HTR-8/SVneo (cell line): ENCODE results near the gene UTS2.
A peak's percentile ranks its signal among the peaks of the same experiment; 100 is the strongest.

Experiments used
- DNase-seq: peaks from one replicate; pipeline ENCODE4 v3.0.0; 2011; ENCODE audit warnings: low spot score, mixed read lengths; ENCODE audit not compliant: insufficient read length
- FAIRE-seq: peaks from 2 replicates; lab custom pipeline; 2011; peaks lifted over from hg19 to GRCh38; lab: Jason Lieb, UNC

Gene UTS2

GRCh38 chr1:7865978-7866377 lies 13.1 kb upstream of the UTS2 start:
- DNase-seq (no peak), FAIRE-seq (no peak)

- DNase-seq, result no peak
- FAIRE-seq, result no peak
These were observed 11.0 kb upstream of the UTS2 start for GRCh38 chr1:7863756-7864328.

DNA sequence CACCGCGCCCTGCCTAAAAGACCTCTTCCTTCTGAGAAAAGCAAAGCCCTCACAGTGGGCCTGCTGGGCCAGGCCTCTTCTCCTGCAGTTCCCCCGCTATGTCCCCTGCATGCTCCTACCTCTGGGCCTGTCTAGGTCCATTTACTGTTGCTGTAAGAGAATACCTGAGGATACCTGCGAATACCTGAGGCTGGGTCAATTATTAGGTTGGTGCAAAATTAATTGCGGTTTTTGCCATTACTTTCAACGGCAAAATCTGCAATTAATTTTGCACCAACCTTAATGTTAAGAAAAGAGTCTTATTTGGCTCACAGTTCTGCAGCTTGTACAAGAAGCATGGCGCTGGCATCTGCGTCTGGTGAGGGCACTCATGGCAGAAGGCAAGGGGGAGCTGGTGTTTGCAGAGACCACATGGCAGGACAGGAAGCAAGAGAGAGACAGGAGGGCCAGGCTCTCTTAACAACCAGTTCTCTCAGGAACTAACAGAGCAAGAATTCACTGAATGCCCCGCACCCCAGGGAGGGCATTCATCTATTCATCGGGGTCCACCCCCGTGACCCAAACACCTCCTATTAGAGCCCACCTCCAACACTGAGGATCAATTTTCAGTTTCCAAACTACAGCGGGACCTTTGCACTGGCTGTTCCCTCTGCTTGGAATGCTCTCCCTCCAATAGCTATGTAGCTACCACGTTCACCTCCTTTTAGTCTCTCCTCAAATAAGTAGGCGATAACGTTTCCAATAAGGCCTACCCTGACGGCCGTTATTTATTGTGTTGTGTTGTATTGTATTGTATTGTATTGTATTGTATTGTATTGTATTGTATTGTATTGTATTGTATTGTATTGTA lies 9.6 kb upstream of the UTS2 start:
- FAIRE-seq, result no peak

DNA sequence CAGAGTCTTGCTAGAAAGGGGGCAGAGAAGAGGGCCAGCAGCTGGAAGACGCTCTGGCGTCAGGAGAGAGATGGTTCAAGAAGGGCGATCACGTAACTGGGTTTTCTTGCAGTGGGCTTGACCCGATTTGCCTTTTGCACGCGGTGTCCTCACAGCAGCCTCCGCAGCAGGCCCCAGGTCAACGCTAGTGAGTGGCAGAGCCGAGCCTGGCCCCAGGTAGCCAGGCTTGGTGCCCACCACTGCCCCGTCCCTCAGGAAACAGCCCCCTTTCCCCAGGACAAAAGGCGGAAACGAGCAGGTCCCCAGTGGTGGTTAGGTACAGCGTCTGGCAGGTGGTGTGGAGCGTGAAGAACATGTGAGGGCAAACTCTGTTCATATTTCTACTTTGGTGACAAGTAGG lies 8.6 kb upstream of the UTS2 start:
- DNase-seq (no peak), FAIRE-seq (no peak)

More for the DNA sequence above, 9.6 kb upstream of the UTS2 start:
- no peak for DNase-seq

GRCh38 chr1:7860130-7860529 lies 7.3 kb upstream of the UTS2 start:
- DNase-seq, result no peak
- FAIRE-seq, result no peak

DNA sequence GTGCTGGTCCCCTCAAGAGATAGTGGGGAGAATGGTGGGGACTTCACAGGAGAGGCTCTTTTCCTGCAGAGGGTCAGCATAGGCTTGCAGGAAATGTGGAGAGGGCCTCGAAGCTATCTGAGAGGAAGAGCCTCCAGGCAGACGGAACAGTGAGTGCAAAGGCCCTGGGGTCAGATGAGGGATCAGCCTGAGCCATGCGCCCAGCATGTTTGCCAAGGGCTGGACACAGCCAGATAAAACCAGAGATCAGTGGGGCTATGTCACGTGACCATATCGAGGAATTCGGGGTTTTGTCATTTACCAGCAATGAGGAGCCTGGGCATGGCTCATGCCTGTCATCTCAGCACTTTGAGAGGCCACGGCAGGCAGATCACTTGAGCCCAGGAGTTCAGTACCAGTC lies 6.5 kb upstream of the UTS2 start:
- FAIRE-seq, result no peak
- DNase-seq, result no peak

DNA sequence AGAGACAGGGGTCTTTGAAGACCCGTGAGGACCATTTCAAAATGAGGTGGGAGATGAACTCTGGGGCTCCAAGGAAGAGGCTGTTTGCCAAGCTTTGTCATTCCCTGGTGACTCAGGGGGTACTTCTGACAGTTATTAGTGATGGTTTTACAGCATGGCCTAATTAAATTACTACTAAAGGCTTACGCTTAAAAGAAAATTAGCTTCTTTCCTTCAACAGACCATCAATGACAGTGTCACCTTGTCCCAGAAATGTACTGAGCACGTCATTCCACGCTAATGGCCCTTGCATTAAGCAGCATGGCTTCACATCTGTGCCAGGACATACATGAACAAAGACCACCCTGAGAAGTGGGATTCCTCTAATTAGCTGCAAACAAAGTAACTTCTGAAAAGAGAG lies 5.1 kb upstream of the UTS2 start:
- FAIRE-seq (no peak), DNase-seq (no peak)

DNA sequence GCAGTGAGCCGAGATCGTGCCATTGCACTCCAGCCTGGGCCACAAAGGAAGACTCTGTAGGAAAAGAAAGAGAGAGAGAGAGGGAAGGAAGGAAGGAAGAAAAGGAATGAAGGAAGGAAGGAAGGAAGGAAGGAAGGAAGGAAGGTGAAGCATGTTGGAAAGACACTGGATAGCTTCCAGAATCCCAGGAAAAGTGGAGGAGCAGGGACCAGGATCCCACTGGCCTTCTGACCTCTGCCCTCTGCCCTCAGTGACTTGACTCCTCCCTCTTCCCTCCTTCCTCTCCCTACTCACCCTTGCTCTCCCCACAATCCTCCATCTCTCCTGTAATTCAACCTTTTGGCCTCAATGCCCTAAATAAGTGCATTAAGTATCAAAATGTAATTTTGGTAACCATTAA lies 4.1 kb upstream of the UTS2 start:
- FAIRE-seq (no peak), DNase-seq (no peak)

- FAIRE-seq, result no peak
- DNase-seq, result no peak
These were observed 3.5 kb upstream of the UTS2 start for GRCh38 chr1:7856345-7856744.

- DNase-seq, result no peak
- FAIRE-seq, result no peak
These were observed 790 bp upstream of the UTS2 start for GRCh38 chr1:7853684-7854026.

- no peak for FAIRE-seq
- DNase-seq, result no peak
These were observed 2.1 kb downstream of the UTS2 start for GRCh38 chr1:7850786-7851185.

DNA sequence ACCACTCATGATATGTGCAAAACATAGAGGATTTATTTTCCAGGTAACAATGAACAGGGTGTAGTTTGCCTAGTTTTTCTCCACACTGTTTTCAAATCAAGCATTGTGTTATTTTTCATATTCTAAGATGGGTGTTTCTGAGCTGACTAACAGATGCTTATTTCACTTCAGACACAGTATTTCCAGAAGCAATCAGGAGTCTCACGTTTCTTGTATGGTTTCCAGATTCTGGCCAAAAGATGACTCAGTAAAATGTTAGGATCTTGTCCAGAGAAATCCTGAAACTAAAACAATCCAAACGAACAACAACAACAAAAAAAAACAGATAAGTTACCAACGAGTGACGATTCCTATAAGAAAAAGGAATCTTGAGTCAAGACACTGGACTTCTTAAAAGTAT lies 5.3 kb downstream of the UTS2 start:
- no peak for FAIRE-seq
- peak; percentile 14 for DNase-seq

DNA sequence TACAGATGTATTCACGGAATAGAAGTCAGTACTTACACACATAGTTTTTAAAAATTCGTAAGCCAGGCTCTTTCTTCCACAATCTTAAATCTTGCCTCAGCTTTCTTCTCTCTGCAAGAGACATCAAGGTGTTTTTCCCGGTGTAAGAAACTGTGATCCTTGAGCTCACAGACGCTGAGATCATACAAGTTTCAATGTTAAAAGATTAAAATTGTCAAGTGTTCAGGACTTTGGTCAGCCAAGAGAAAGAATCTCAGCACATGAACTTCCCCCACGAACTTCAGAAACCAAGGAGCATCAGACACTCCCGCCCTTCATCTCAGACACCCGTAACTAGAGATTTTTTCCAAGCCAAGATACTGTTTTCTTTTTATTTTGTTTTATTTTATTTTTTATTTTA lies 6.2 kb downstream of the UTS2 start:
- DNase-seq, result no peak
- no peak for FAIRE-seq

GRCh38 chr1:7845761-7846160 lies 7.1 kb downstream of the UTS2 start:
- no peak for FAIRE-seq

DNA sequence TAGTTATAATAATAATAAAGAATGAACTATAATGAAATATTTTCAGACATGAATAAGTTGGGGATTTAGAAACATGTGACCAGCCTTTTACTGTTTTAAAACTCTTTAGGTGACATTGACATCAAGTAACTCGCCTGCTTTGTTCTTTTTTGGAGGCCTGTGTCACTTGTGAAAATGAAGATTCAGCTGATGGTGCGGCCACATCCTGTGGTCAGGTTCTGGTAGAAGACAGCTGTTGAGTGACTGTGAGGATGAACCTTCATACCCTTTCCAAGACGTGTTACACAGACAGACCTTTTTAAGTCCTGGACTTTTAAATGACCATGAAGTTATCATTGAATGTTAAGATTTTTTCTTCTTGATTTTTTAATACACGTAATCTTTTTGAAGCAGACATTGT lies 10.3 kb downstream of the UTS2 start:
- DNase-seq, result no peak
- no peak for FAIRE-seq

More at GRCh38 chr1:7845761-7846160, 7.1 kb downstream of the UTS2 start:
- DNase-seq, result no peak

DNA sequence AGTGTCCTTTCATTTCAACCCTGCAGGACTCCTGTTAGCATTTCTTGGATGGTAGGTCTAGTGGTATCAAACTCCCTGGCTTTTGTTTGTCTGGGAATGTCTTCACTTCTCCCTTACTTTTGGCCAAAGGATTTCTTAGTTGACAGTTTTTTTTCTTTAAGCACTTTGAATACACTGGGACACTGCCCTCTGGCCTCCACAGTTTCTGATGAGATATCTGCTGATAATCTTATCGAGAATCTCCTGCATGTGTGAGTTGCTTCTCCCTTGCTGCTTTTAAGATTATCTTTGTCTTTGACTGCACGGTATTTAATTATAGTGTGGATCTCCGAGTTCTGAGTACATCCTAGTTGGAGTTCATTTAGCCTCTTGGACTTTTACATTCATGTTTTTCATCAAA lies 13.3 kb downstream of the UTS2 start:
- DNase-seq (no peak), FAIRE-seq (no peak)

DNA sequence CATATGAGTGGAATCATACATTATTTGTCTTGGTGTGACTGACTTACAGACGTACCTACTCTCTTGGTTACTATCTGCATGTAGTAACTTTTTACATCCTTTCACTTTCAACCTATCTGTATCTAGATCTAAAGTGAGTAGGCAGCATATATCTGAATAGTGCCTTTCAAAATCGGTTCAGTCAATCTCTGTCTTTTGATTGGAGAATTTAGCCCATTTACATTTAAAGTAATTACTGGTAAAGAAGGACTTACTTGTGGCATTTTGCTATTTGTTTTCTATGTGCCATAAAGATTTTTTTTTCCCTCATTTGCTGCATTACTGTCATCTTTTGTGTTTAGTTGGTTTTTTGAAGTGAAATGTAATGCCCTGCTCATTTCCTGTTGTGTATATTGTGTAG lies 14.2 kb downstream of the UTS2 start:
- no peak for DNase-seq
- no peak for FAIRE-seq

- no peak for DNase-seq
- FAIRE-seq, result no peak
These were observed 19.8 kb downstream of the UTS2 start for GRCh38 chr1:7833035-7833434.

- no peak for DNase-seq
- FAIRE-seq, result no peak
These were observed 21.4 kb downstream of the UTS2 start for GRCh38 chr1:7831458-7831857.

DNA sequence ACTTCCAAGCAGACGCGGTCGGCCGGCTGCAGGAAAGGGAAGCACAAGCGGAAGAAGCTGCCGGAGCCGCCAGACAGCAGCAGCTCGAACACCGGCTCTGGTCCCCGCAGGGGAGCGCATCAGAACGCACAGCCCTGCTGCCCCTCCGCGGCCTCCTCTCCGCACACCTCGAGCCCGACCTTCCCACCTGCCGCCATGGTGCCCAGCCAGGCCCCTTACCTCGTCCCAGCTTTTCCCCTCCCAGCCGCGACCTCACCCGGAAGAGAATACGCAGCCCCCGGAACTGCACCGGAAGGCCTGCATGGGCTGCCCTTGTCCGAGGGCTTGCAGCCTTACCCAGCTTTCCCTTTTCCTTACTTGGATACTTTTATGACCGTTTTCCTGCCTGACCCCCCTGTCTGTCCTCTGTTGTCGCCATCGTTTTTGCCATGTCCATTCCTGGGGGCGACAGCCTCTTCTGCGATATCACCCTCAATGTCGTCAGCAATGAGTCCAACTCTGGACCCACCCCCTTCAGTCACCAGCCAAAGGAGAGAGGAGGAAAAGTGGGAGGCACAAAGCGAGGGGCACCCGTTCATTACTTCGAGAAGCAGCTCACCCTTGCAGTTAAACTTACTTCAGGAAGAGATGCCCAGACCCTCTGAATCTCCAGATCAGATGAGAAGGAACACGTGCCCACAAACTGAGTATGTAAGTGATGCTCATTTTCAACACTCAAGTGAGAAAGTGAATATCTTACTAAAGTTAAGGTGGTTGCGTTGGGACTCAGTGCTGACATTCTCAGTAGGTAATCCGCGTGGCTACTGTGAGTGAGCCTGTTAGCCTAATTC lies 25.5 kb downstream of the UTS2 start:
- DNase-seq (no peak), FAIRE-seq (no peak)

DNA sequence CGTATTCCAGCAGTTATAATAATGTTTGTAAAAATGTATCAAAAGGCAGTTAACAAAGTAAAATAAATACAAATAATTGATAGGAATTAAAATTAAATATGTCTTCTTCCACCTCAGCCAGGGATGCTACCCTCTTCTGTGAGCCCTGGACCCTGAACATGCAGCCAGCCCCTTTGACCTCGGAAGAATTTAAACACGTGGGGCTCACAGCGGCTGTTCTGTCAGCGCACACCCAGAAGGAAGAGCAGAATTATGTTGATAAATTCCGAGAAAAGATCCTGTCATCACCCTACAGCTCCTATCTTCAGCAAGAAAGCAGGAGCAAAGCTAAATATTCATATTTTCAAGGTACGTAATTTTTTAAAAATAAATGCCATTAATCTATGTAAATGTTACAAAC lies 26.5 kb downstream of the UTS2 start:
- DNase-seq (no peak), FAIRE-seq (no peak)
